GM13976 (cell line): Measurements from ENCODE around the gene C17orf107.
"Not testable (repeated sequence)": the region's sequence is repeated elsewhere in the genome, so short reads cannot be mapped to it uniquely, and the experiment has no call there.

Experiments
- DNase-seq: peaks from one replicate; pipeline ENCODE4 v3.0.0; 2012; ENCODE audit warnings: low spot score
- in situ Hi-C: fragments of 300-500 bp; cut with MboI; formaldehyde crosslinking; loops from one replicate; pipeline ENCODE4 v1.12.0; 2022; ENCODE audit warnings: low sequenced_read_pairs, mixed read lengths, inconsistent platforms; ENCODE audit not compliant: unreplicated experiment
- TF ChIP-seq, protein P1 (sequence below): IDR thresholded peaks from 2 replicates; pipeline ENCODE4 v1.5.1; 2012; ENCODE audit warnings: borderline replicate concordance, mild to moderate bottlenecking; ENCODE audit not compliant: insufficient read depth; ENCODE audit errors: extremely low read depth, missing control alignments, control extremely low read depth

The C17orf107 gene

DNA sequence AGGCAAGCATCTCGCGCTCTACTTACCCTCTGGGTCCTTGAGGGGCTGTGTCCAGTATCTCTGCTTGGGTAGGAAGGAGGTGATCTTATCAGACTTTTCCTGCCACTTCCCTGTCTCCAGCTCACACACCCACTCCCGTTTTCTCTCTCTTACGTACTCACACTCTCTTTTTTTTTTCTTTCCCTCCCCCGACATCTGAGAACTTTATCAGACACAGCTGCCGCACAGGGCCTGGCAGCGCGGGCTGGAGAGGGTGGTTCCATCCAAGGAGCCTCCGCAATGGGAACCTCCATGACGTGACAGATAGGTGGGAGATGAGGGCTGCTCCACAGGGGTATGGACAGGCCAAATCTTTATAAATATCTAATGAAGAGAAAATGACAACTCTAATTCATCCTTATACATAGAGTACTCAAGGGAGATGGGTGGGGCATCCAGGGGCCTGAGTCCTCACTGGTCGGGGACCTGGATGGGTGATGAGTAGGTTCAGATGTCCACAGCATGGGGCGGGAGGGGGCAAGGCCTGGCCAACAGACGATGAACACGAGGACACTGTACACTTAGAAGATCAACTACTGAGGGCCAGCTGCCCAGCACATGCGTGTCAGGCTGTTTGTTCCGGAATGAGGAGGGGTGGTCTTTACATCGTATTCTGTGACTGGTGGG lies 42.9 kb upstream of the C17orf107 start:
- in situ Hi-C loops, result no loop called here
- DNase-seq, result no peak
- TF ChIP-seq, protein P1, sequence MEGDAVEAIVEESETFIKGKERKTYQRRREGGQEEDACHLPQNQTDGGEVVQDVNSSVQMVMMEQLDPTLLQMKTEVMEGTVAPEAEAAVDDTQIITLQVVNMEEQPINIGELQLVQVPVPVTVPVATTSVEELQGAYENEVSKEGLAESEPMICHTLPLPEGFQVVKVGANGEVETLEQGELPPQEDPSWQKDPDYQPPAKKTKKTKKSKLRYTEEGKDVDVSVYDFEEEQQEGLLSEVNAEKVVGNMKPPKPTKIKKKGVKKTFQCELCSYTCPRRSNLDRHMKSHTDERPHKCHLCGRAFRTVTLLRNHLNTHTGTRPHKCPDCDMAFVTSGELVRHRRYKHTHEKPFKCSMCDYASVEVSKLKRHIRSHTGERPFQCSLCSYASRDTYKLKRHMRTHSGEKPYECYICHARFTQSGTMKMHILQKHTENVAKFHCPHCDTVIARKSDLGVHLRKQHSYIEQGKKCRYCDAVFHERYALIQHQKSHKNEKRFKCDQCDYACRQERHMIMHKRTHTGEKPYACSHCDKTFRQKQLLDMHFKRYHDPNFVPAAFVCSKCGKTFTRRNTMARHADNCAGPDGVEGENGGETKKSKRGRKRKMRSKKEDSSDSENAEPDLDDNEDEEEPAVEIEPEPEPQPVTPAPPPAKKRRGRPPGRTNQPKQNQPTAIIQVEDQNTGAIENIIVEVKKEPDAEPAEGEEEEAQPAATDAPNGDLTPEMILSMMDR, result no peak

DNA sequence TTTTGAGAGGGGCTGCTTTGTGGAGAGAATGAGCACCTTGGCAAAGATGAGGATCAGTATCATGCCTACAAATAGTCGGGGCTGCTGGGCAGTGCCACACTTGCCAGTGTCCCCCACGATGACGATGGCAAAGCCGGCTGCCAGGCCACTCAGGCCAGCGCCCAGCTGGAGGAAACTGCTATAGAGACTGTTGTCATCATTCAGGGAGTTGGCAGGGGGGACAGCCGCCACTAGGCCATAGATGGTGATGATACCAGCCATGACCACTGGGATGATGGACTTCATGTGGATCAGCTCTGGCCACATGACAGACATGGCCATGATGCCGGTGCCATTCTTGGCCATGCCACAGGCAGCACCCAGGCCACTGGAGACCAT lies 42.4 kb upstream of the C17orf107 start:
- DNase-seq, result no peak
- in situ Hi-C loops, result no loop called here
- TF ChIP-seq, protein P1, result no peak

- DNase-seq, in situ Hi-C loops: not testable (repeated sequence)
Measured at GRCh38 chr17:4857347-4857746, 42.0 kb upstream of the C17orf107 start.

DNA sequence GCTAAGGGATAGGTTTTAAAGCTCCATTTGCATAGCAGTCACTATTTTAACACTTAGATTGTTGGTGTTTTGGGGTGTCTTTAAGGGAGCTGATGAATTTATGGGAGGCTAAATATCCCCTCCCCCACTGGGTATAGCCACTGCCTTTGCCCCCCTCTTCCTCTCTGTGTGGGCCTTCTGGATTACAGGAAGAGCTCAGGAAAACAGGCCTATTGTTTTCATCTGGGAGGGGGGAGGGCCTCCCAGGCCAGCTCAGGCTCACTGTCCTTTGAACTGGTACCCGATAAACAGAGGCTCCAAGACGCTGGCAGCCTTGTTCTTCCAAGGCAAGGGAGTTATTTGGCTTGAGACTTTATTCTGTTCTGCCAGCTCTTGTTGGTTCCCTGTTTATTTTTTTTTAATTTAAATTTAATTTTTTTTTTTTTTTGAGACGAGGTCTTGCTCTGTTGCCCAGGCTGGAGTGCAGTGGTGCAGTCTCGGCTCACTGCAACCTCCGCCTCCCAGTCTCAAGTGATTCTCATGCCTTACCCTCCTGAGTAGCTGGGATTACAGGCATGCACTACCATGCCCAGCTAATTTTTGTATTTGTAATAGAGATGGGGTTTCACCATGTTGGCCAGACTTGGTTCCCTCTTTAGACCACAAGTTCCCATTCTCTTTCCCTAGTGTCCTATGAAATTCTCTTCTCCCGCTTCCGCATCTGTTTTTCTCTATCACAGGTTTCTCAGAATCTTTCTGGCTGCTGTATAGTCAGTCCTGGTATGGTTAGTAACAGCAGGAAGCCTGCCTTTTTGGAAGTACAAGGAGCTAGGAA lies 41.1 kb upstream of the C17orf107 start:
- DNase-seq, result no peak
- in situ Hi-C loops, result no loop called here
- TF ChIP-seq, protein P1, result no peak

GRCh38 chr17:4858882-4859260 lies 40.5 kb upstream of the C17orf107 start:
- in situ Hi-C loops, result no loop called here
- no peak for DNase-seq
- TF ChIP-seq, protein P1, result no peak

GRCh38 chr17:4859816-4860625 lies 39.3 kb upstream of the C17orf107 start:
- in situ Hi-C loops, result no loop called here
- TF ChIP-seq, protein P1, result no peak
- DNase-seq, result no peak
